ENCODE data around the gene C13orf42. TPM values are rescaled to one million over a fixed set of nuclear protein-coding genes. Genes with fewer than 3 reads are reported as not detected.
A peak's percentile ranks its signal among the peaks of the same experiment; 100 is the strongest.

C13orf42 gene
- polyA plus RNA-seq, 1 donor from 2014 or later: not detected

DNA sequence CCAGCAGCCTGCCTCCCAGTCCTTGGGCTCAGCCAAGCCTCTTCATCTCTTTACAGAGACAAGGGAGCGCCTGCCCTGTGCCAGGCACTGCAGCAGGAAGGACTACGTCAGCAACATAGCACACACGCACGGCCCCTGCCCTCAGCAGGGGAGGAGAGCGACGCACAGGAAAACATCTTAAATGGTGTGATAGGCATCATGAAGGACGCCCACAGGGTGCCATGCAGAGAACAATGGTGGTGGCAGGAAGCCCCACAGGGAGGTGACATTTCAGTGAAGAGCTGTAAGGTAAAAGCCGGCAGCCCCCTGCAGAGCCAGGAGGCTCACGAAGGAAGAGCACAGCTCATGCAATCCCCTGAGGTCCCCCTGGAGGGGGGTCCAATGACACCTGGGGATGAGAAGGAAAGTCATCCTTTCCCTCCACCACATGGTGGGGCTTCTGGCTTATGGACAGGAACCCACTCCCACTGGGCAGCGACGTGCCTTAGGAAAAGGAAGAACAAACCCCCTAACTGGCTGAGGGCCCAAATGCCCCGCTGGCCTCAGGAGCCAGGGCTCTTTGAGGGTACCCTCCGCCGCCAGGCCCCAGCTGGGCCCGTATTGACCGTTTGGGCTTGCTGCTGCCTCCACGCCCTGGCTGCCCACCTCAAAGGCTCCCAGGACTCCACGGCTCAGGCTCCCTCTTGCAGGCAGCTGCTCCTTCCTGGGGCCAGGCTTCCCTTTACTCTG is 37.3 kb upstream of the C13orf42 start:
- no peak for TF ChIP-seq MXI1 (conservative IDR thresholded peaks at IDR 0.05; ENCODE audit: poor library complexity, severe bottlenecking)
- no peak for TF ChIP-seq EP300 (conservative IDR thresholded peaks at IDR 0.05; ENCODE audit: poor library complexity, severe bottlenecking)
- Histone ChIP-seq H3K4me2 (ENCODE audit: low read length) (no peak overlapping the region), H3K27ac (ENCODE audit: low read length) (peak overlapping the region; percentile 1)

DNA sequence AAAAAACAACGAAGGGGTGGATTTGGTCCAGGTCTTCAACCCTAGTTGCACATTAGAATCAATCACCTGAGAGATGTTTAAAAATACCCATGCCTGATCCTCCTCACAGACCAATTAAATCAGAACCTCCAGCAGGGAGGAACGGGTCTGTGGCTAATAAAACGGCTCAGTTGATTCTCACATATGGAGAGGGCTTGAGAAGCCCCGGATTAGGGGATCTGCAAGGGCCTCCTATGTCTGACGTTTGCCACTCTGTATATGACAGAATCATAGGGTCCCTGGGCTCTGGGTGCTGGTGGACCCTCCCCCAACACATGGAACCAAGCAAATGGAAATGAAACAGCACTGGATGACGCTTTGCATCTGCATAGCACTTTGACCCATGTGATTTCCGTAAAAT is 36.7 kb upstream of the C13orf42 start:
- H3K9me2 ChIP-seq (ENCODE audit: insufficient read depth, low read length): no peaks in the 10 kb centered on the region
- no peaks in the 10 kb centered on the region for H3K27me3 ChIP-seq (ENCODE audit: insufficient read depth, low read depth, low read length)
- H3K79me2 ChIP-seq (replicated peaks; ENCODE audit: insufficient read depth, low read length): no peaks in the 10 kb centered on the region
- no peaks in the 10 kb centered on the region for H3K9me3 ChIP-seq (ENCODE audit: low read length)
- H2AFZ ChIP-seq (ENCODE audit: low read depth, low read length): no peak overlapping the region
- no peaks in the 10 kb centered on the region for H3F3A ChIP-seq (ENCODE audit: insufficient read depth, low read length, poor library complexity, severe bottlenecking)
- H3K36me3 ChIP-seq (ENCODE audit: insufficient read depth, low read length): no peaks in the 10 kb centered on the region
- no peak overlapping the region for H3K9ac ChIP-seq (ENCODE audit: low read length)
- H3K4me3 ChIP-seq (ENCODE audit: low read length): no peak overlapping the region
- no peak overlapping the region for H3K4me2 ChIP-seq (ENCODE audit: low read length)
- H4K20me1 ChIP-seq (ENCODE audit: insufficient read depth): no peaks in the 10 kb centered on the region
- TF ChIP-seq TAF1 (IDR thresholded peaks at IDR 0.05; ENCODE audit: low read depth) (no peak), EZH2 (IDR thresholded peaks at IDR 0.05; ENCODE audit: borderline replicate concordance, insufficient read depth, low read length, poor library complexity, severe bottlenecking) (no peak), POLR2AphosphoS5 (IDR thresholded peaks at IDR 0.05) (no peak), SMC3 (conservative IDR thresholded peaks at IDR 0.05; ENCODE audit: poor library complexity) (no peak), EP300 (conservative IDR thresholded peaks at IDR 0.05; ENCODE audit: poor library complexity, severe bottlenecking) (no peak), RAD21 (conservative IDR thresholded peaks at IDR 0.05) (no peak), MXI1 (conservative IDR thresholded peaks at IDR 0.05; ENCODE audit: poor library complexity, severe bottlenecking) (no peak)
- TF ChIP-seq, protein P1, sequence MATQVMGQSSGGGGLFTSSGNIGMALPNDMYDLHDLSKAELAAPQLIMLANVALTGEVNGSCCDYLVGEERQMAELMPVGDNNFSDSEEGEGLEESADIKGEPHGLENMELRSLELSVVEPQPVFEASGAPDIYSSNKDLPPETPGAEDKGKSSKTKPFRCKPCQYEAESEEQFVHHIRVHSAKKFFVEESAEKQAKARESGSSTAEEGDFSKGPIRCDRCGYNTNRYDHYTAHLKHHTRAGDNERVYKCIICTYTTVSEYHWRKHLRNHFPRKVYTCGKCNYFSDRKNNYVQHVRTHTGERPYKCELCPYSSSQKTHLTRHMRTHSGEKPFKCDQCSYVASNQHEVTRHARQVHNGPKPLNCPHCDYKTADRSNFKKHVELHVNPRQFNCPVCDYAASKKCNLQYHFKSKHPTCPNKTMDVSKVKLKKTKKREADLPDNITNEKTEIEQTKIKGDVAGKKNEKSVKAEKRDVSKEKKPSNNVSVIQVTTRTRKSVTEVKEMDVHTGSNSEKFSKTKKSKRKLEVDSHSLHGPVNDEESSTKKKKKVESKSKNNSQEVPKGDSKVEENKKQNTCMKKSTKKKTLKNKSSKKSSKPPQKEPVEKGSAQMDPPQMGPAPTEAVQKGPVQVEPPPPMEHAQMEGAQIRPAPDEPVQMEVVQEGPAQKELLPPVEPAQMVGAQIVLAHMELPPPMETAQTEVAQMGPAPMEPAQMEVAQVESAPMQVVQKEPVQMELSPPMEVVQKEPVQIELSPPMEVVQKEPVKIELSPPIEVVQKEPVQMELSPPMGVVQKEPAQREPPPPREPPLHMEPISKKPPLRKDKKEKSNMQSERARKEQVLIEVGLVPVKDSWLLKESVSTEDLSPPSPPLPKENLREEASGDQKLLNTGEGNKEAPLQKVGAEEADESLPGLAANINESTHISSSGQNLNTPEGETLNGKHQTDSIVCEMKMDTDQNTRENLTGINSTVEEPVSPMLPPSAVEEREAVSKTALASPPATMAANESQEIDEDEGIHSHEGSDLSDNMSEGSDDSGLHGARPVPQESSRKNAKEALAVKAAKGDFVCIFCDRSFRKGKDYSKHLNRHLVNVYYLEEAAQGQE (IDR thresholded peaks at IDR 0.05; ENCODE audit: borderline replicate concordance): no peak
- TF ChIP-seq, protein P2, sequence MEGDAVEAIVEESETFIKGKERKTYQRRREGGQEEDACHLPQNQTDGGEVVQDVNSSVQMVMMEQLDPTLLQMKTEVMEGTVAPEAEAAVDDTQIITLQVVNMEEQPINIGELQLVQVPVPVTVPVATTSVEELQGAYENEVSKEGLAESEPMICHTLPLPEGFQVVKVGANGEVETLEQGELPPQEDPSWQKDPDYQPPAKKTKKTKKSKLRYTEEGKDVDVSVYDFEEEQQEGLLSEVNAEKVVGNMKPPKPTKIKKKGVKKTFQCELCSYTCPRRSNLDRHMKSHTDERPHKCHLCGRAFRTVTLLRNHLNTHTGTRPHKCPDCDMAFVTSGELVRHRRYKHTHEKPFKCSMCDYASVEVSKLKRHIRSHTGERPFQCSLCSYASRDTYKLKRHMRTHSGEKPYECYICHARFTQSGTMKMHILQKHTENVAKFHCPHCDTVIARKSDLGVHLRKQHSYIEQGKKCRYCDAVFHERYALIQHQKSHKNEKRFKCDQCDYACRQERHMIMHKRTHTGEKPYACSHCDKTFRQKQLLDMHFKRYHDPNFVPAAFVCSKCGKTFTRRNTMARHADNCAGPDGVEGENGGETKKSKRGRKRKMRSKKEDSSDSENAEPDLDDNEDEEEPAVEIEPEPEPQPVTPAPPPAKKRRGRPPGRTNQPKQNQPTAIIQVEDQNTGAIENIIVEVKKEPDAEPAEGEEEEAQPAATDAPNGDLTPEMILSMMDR (IDR thresholded peaks at IDR 0.05; ENCODE audit: poor library complexity, severe bottlenecking): no peak
- H3K27ac ChIP-seq (ENCODE audit: low read length): no peak overlapping the region

More for the DNA sequence above, 37.3 kb upstream of the C13orf42 start:
- Histone ChIP-seq H3K4me3 (ENCODE audit: low read length) (no peak overlapping the region), H3K9ac (ENCODE audit: low read length) (no peak overlapping the region), H4K20me1 (ENCODE audit: insufficient read depth) (no peaks in the 10 kb centered on the region), H2AFZ (ENCODE audit: low read depth, low read length) (no peak overlapping the region), H3F3A (ENCODE audit: insufficient read depth, low read length, poor library complexity, severe bottlenecking) (no peaks in the 10 kb centered on the region), H3K9me2 (ENCODE audit: insufficient read depth, low read length) (no peaks in the 10 kb centered on the region), H3K27me3 (ENCODE audit: insufficient read depth, low read depth, low read length) (no peaks in the 10 kb centered on the region), H3K36me3 (ENCODE audit: insufficient read depth, low read length) (no peaks in the 10 kb centered on the region), H3K79me2 (replicated peaks; ENCODE audit: insufficient read depth, low read length) (no peaks in the 10 kb centered on the region), H3K9me3 (ENCODE audit: low read length) (no peaks in the 10 kb centered on the region)
